SK-N-SH treated with all-trans-retinoic acid at 6 μM for 48 hours (cell line): ENCODE data around the gene S100A3.

Experiments
- ATAC-seq: fragments of 200-7000 bp; cut with Tn5 transposase; 3 replicates; pipeline ENCODE4 v1.9.1; 2020; ENCODE audit warnings: mild to moderate bottlenecking, moderate library complexity
- ARNTL ChIP-seq: fragments of 450-650 bp; formaldehyde crosslinking; IDR thresholded peaks from 2 replicates; pipeline ENCODE4 v1.5.0; 2020; ENCODE audit warnings: low read depth, mild to moderate bottlenecking, moderate library complexity, borderline replicate concordance
- BACH2 ChIP-seq: fragments of 250-450 bp; sonication (Bioruptor Pico); IDR thresholded peaks from 2 replicates; pipeline ENCODE4 v1.9.0; 2021; ENCODE audit warnings: mild to moderate bottlenecking, borderline replicate concordance
- CREB5 ChIP-seq: fragments of 250-450 bp; sonication (Bioruptor Pico); IDR thresholded peaks from 2 replicates; pipeline ENCODE4 v1.5.1; 2020; ENCODE audit warnings: low read depth, mild to moderate bottlenecking, moderate library complexity
- CSDC2 ChIP-seq: fragments of 250-450 bp; sonication (Bioruptor Pico); IDR thresholded peaks from 2 replicates; pipeline ENCODE4 v1.5.0; 2020; ENCODE audit warnings: mild to moderate bottlenecking, moderate library complexity
- CSRNP3 ChIP-seq: fragments of 250-450 bp; sonication (Bioruptor Pico); IDR thresholded peaks from 2 replicates; pipeline ENCODE4 v1.5.1; 2021; ENCODE audit warnings: mild to moderate bottlenecking, moderate library complexity
- ESRRG ChIP-seq: fragments of 250-450 bp; sonication (Bioruptor Pico); IDR thresholded peaks from 2 replicates; pipeline ENCODE4 v1.6.1; 2021; ENCODE audit warnings: mild to moderate bottlenecking
- GLIS3 ChIP-seq: fragments of 250-450 bp; sonication (Bioruptor Pico); IDR thresholded peaks from 2 replicates; pipeline ENCODE4 v1.5.0; 2020; ENCODE audit warnings: mild to moderate bottlenecking, moderate library complexity
- ISL1 ChIP-seq: fragments of 250-450 bp; sonication (Bioruptor Pico); IDR thresholded peaks from 2 replicates; pipeline ENCODE4 v2.1.2; 2022; ENCODE audit warnings: mild to moderate bottlenecking, moderate library complexity
- OSR1 ChIP-seq: fragments of 250-450 bp; sonication (Bioruptor Pico); IDR thresholded peaks from 2 replicates; pipeline ENCODE4 v1.8.0; 2022; ENCODE audit warnings: moderate library complexity, mild to moderate bottlenecking, inconsistent platforms
- PPARA ChIP-seq: fragments of 250-450 bp; sonication (Bioruptor Pico); IDR thresholded peaks from 2 replicates; pipeline ENCODE4 v1.5.0; 2020; ENCODE audit warnings: mild to moderate bottlenecking, borderline replicate concordance
- RARB ChIP-seq: fragments of 250-450 bp; sonication (Bioruptor Pico); IDR thresholded peaks from 2 replicates; pipeline ENCODE4 v1.8.0; 2021; ENCODE audit warnings: mild to moderate bottlenecking, moderate library complexity
- SNAI2 ChIP-seq: fragments of 250-450 bp; sonication (Bioruptor Pico); IDR thresholded peaks from 2 replicates; pipeline ENCODE4 v1.5.0; 2020; ENCODE audit warnings: mild to moderate bottlenecking, moderate library complexity
- TCF4 ChIP-seq: fragments of 250-450 bp; sonication (Bioruptor Pico); IDR thresholded peaks from 2 replicates; pipeline ENCODE4 v1.8.0; 2021; ENCODE audit warnings: mild to moderate bottlenecking, moderate library complexity, borderline replicate concordance
- TOX ChIP-seq: fragments of 250-450 bp; sonication (Bioruptor Pico); IDR thresholded peaks from 2 replicates; pipeline ENCODE4 v1.8.0; 2021; ENCODE audit warnings: mild to moderate bottlenecking, moderate library complexity, borderline replicate concordance
- ZC3H10 ChIP-seq: fragments of 250-450 bp; sonication (Bioruptor Pico); IDR thresholded peaks from 2 replicates; pipeline ENCODE4 v1.5.1; 2021; ENCODE audit warnings: mild to moderate bottlenecking, moderate library complexity
- ZFP3 ChIP-seq: fragments of 250-450 bp; sonication (Bioruptor Pico); IDR thresholded peaks from 2 replicates; pipeline ENCODE4 v1.5.0; 2020; ENCODE audit warnings: mild to moderate bottlenecking, moderate library complexity
- ZFP30 ChIP-seq: fragments of 450-650 bp; formaldehyde crosslinking; IDR thresholded peaks from 2 replicates; pipeline ENCODE4 v1.5.0; 2022; ENCODE audit warnings: mild to moderate bottlenecking, moderate library complexity
- ZNF565 ChIP-seq: fragments of 450-650 bp; formaldehyde crosslinking; conservative IDR thresholded peaks from 2 replicates; pipeline ENCODE4 v1.5.0; 2020; ENCODE audit warnings: low read depth, mild to moderate bottlenecking, moderate library complexity
- ZNF70 ChIP-seq: fragments of 450-650 bp; formaldehyde crosslinking; IDR thresholded peaks from 2 replicates; pipeline ENCODE4 v1.5.0; 2020; ENCODE audit warnings: mild to moderate bottlenecking, moderate library complexity
- ZNF8 ChIP-seq: fragments of 450-650 bp; formaldehyde crosslinking; IDR thresholded peaks from 2 replicates; pipeline ENCODE4 v1.5.0; 2020; ENCODE audit warnings: mild to moderate bottlenecking, moderate library complexity
- TF ChIP-seq, protein P1 (sequence below): fragments of 250-450 bp; sonication (Bioruptor Pico); IDR thresholded peaks from 2 replicates; pipeline ENCODE4 v1.5.0; 2020; ENCODE audit warnings: mild to moderate bottlenecking, moderate library complexity
- TF ChIP-seq, protein P2 (sequence below): fragments of 250-450 bp; sonication (Bioruptor Pico); IDR thresholded peaks from 2 replicates; pipeline ENCODE4 v1.8.0; 2020; ENCODE audit warnings: mild to moderate bottlenecking, moderate library complexity, borderline replicate concordance
- TF ChIP-seq, protein P3 (sequence below): fragments of 250-450 bp; sonication (Bioruptor Pico); IDR thresholded peaks from 2 replicates; pipeline ENCODE4 v1.8.0; 2021; ENCODE audit warnings: low read depth, mild to moderate bottlenecking, moderate library complexity, borderline replicate concordance

Gene S100A3

GRCh38 chr1:153568367-153569099 lies 19.5 kb upstream of the S100A3 start:
- peak; percentile 18 for ATAC-seq
- TF ChIP-seq SNAI2 = no peak
- TF ChIP-seq, all 23 proteins: peak for 0

GRCh38 chr1:153567621-153568366 lies 18.7 kb upstream of the S100A3 start:
- no peak for TF ChIP-seq TCF4
- TF ChIP-seq CSDC2 (CRISPR knock-in tag) = no peak
- TF ChIP-seq ZFP30 (CRISPR knock-in tag) = no peak
- no peak for TF ChIP-seq SNAI2
- TF ChIP-seq ZNF70 = no peak
- ATAC-seq = no peak

DNA sequence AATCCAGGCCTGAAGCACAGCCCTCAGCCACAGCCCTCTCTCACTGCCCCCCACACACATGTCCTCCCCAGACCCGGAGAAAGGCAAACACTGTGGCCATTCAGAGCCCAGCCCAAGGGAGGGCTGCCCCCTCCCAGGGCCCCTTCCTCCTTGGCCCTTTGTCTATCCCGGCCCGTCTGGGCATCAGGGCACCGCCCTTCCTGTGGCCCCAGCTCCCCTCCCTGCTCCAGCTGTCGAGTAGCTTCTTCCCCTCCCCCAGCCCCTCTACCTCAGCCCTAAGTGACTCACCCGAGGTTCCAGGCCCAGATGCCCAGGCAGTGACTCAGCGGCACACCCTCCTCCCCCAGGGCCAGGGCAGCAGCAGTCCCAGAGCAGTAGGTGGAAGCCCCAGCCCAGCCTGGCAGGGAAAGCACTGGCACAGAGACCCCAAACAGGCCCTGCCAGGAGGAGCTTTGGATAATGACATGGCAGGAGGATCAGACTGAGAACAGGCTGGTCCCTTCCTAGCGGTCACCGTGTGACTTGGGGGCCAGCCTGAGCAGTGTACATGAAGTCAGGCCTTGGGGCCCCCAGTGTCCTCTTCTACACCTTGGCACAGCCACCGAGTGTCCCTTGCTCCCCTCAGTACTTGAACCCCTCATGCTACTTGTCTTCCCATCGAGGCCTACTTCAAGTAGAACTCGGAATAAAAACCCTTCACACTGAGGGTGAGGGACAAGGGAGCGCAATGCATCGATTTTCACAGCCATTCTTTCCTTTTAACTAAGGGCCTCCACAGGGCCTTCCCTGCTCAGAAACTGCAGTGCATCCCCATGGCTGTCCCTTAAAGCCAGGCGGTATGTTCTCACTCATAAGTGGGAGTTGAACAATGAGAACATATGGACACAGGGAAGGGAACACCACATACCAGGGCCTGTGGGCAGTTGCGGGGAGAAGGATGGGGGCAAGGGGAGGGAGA lies 17.6 kb upstream of the S100A3 start:
- peak; percentile 89 for ATAC-seq
- TF ChIP-seq ZC3H10 (CRISPR knock-in tag) (peak; percentile 42; the same call in 1 of the 2 replicates), ZFP30 (CRISPR knock-in tag) (no peak), BACH2 (no peak), OSR1 (CRISPR knock-in tag) (no peak), TOX (peak; percentile 80; the same call in 1 of the 2 replicates), CSRNP3 (CRISPR knock-in tag) (no peak), ZFP3 (CRISPR knock-in tag) (0 out of 2 replicates have a peak, but pooled peaks have one; percentile 3), CSDC2 (CRISPR knock-in tag) (peak; percentile 69; the same call in 1 of the 2 replicates), ARNTL (no peak), SNAI2 (no peak), ISL1 (CRISPR knock-in tag) (no peak), GLIS3 (CRISPR knock-in tag) (no peak), ESRRG (CRISPR knock-in tag) (no peak), PPARA (CRISPR knock-in tag) (no peak), ZNF565 (CRISPR knock-in tag) (no peak), CREB5 (CRISPR knock-in tag) (no peak), ZNF70 (no peak), RARB (no peak), ZNF8 (CRISPR knock-in tag) (no peak), TCF4 (no peak)
- TF ChIP-seq, protein P1, sequence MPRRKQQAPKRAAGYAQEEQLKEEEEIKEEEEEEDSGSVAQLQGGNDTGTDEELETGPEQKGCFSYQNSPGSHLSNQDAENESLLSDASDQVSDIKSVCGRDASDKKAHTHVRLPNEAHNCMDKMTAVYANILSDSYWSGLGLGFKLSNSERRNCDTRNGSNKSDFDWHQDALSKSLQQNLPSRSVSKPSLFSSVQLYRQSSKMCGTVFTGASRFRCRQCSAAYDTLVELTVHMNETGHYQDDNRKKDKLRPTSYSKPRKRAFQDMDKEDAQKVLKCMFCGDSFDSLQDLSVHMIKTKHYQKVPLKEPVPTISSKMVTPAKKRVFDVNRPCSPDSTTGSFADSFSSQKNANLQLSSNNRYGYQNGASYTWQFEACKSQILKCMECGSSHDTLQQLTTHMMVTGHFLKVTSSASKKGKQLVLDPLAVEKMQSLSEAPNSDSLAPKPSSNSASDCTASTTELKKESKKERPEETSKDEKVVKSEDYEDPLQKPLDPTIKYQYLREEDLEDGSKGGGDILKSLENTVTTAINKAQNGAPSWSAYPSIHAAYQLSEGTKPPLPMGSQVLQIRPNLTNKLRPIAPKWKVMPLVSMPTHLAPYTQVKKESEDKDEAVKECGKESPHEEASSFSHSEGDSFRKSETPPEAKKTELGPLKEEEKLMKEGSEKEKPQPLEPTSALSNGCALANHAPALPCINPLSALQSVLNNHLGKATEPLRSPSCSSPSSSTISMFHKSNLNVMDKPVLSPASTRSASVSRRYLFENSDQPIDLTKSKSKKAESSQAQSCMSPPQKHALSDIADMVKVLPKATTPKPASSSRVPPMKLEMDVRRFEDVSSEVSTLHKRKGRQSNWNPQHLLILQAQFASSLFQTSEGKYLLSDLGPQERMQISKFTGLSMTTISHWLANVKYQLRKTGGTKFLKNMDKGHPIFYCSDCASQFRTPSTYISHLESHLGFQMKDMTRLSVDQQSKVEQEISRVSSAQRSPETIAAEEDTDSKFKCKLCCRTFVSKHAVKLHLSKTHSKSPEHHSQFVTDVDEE (CRISPR knock-in tag) = no peak
- TF ChIP-seq, protein P2, sequence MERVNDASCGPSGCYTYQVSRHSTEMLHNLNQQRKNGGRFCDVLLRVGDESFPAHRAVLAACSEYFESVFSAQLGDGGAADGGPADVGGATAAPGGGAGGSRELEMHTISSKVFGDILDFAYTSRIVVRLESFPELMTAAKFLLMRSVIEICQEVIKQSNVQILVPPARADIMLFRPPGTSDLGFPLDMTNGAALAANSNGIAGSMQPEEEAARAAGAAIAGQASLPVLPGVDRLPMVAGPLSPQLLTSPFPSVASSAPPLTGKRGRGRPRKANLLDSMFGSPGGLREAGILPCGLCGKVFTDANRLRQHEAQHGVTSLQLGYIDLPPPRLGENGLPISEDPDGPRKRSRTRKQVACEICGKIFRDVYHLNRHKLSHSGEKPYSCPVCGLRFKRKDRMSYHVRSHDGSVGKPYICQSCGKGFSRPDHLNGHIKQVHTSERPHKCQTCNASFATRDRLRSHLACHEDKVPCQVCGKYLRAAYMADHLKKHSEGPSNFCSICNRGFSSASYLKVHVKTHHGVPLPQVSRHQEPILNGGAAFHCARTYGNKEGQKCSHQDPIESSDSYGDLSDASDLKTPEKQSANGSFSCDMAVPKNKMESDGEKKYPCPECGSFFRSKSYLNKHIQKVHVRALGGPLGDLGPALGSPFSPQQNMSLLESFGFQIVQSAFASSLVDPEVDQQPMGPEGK (CRISPR knock-in tag) = peak; percentile 95; the same call in 1 of the 2 replicates
- TF ChIP-seq, protein P3, sequence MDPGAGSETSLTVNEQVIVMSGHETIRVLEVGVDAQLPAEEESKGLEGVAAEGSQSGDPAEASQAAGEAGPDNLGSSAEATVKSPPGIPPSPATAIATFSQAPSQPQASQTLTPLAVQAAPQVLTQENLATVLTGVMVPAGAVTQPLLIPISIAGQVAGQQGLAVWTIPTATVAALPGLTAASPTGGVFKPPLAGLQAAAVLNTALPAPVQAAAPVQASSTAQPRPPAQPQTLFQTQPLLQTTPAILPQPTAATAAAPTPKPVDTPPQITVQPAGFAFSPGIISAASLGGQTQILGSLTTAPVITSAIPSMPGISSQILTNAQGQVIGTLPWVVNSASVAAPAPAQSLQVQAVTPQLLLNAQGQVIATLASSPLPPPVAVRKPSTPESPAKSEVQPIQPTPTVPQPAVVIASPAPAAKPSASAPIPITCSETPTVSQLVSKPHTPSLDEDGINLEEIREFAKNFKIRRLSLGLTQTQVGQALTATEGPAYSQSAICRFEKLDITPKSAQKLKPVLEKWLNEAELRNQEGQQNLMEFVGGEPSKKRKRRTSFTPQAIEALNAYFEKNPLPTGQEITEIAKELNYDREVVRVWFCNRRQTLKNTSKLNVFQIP = no peak
- TF ChIP-seq, all 23 proteins: peak for 5
